Stimulated activated CD8-positive, alpha-beta memory T cell treated with anti-CD3 and anti-CD28 coated beads, Interleukin-7, amount 100 ng/mL, for 24 hours (primary cell): ENCODE data around the gene DRC7.
"Not testable (repeated sequence)": the region's sequence is repeated elsewhere in the genome, so short reads cannot be mapped to it uniquely, and the experiment has no call there.

Source experiments
- DNase-seq: peaks from one replicate; pipeline ENCODE4 v3.0.0-alpha.2; 2020; ENCODE audit warnings: low read depth

DRC7 gene

DNA sequence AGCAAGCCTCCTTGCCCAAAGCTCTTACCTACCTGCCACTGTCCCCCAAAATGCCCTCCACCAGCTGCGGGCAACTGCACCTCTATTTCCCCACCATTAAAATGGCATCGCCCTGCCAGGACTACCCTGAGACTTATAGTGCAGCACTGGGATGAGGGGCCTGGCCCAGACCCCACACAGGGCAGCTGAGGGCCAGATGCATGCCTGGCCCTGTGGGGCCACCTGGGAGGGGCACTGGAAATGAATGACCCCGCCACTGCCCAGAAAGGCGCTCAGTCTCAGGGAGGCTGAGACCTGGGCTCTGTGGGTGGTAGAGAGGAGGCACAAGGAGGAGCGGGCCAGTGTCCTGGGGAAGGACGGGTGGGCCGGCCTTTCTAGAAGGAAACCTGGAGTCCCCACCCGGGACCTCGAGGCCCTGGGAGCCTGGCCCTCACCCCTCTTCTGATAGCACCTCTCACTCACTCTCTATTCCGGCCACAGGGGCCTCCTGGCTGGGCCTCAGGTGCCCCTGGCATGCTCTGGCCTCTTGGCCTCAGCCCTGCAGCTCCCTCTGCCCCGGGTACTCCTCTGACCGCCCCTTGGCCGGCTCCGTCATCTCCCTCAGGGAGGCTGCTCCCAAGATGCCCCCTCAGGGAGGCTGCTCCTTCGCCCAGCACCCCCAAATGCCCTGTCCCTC is 67.9 kb downstream of the DRC7 start:
- no peak for DNase-seq

DNA sequence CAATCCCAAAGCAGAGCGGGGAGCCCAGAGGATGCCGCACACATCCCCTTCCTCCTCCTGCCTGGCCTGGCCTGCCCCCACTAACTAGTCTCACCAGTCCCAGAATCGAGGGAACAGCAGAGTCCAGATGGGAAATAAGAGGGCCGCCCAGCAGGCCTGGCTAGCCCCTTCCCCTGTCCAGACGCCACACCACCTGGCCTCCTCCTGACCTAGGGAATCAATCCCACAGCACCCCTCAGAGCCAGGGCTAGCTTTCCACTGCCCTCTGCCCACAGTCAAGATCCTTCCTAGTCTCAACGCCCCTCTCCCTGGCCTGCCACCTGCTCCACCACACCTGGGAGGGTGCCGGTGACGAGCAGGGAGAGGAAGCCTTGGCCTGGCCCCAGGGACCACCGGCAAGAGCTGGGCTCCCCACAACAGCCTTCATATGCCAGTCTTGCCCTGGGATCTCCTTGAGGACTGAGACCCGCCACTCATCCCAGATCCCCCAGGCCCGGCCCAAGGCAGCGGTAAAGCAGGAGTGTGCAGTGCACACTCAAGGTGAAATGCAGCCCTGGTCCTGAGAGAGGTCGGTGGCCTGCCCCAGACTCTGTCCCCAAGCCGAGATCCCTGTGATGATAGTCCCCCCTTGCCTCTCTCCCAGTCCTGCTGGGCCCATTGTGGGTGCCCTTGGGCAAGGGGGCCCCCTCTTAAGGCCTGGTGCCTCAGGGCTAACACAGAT is 68.8 kb downstream of the DRC7 start:
- DNase-seq: no peak

DNA sequence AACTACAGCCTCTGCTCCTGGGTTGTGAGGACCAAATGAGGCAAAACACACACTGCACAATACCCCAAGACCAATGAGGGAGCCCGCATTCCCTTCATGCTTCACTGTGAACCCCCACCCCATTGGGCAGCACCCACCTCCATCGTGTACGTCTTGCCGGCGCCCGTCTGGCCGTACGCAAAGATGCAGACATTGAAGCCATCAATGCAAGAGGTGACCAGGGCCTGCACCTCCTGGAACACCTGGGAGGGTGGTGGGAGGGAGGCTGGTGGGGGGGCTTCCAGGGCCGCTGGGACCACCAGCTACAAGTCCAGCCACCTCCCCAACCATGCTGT is 69.4 kb downstream of the DRC7 start:
- no peak for DNase-seq

DNA sequence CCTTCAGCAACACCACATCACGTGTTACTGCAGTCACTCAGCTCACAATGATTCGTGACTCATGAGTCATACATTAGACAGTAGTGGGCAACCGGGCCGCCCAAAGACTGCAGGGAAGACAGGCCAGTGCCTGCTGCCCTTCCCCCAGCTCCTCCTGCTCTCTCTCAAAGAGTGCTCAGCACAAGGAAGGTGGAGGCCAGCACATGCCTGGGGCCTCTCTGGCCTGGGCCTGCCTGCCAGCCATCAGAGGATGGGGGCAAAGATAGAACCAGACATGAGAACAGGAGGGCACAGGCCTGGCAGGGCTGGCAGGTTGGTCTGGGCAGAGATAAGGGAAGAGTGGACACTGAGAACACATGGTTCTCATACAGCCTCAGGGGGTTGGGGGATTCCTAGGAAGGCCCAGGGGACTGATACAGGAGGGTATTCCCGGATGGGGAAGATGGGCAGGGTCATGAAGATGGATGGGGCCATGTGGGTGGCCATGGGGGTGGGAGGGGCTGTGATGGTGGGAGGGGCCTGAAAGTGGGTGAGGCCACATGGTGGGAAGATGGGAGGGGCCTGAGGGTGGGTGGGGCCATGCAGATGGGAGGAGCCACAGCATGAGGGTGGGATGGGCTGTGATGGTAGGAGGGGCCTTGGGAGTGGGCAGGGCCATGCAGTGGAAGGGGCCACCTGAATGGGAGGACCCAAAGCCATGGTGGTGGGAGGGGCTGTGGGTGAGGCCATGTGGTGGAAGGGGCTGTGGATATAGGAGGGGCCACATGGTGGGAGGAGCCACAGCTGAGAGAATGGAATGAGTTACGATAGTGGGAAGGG is 69.9 kb downstream of the DRC7 start:
- DNase-seq: no peak

DNA sequence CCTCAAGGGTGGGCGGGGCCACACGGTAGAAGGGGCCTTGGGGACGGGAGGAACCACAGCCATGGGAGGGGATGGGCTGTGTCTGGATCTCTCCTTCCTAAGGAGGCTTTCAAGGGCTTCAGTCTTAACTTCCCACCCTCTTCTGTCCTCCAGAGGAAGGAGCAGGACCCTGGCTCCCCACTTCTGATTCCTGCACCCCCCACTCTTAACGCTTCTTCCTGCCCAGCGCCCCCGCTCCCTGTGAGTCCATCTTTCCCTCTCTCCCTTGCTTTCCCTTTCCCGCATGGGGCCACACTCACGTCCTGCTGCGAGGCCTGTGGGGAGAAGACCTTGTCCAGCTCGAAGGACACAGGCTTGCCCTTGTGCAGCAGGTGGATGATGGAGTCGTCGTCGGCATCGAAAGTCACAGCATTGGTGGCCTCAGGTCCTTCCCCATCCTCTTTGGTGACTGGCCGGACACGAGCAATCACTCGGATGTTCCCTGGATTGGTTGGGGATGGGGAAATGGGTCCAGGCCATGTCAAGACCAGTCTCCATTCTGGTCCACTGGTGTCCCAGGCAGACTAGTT is 70.6 kb downstream of the DRC7 start:
- no peak for DNase-seq

DNA sequence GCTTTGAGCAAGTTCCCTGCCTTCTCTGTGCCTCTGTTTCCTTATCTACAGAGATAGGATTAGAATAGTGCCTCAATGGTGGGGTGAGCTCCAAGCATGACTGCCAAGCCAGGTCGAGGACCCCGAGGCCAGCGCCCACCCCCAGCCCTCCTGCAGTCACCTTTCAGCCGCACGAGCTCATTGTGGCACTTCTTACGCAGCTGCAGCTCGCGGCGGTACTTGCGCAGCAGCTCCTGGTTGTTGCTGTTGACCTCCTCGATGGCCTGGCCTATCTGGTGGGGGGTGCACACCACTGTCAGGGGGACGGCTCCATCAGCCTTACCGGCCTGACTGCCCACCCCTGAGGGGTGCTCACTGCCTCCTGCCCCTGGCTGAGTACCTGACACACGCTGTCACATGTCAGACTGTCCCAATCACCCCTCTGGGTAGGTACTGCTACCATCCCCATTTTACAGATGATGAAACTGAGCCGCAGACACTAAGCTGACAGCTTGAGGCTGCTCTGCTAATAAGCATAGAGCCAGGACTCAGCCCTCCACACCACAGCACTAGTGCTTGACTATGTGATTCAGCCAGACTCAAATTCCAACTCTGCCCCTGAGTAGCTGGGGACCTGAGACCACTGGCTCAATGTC is 72.2 kb downstream of the DRC7 start:
- no peak for DNase-seq

DNA sequence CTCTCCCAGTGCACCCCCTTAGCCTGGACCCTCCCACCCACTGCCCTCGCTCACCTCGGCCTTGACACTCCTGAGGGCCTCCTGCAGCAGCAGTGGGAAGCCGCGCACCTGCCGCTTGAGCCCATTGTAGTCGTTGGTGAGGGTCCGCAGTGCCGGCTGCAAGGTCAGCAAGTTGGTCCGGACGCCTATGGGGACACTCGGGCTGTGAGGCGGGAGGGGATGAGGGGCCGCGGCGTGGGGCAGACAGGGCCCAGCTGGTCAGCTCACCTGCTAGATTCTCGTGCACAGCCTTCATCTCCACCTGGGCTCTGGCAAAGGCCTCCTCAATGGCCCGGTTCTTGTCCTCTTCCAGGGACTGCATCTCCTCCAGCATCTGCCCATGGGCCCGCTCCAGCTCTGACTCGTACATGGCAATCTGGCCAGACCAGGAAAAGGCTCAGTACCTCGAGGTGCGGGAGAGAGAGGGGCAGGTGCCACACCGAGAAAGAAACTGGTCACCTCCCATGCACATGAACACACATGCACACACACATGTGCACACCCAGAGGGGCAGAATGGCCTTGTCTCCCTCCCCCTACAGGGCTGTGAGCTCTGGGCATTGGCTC is 75.0 kb downstream of the DRC7 start:
- DNase-seq: no peak

DNA sequence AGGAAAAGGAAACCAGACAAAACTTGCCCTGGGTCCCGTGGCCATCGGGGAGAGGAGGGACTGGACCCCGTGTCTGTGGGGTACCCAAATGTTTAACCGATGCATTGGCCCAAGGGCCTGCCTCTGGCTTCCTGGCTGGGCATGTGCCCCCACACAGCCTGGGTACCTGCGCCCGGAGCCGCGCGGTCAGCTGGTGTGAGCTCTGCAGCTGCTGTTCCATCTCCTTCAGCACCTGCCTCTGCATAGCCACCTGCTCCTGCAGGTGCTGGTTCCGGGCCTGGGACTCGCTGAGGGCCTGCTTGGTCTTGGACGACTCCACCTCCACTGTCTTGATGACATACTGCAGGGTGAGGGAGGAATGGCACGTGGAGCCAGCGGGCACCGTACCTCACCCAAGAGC is 75.8 kb downstream of the DRC7 start:
- DNase-seq: no peak

DNA sequence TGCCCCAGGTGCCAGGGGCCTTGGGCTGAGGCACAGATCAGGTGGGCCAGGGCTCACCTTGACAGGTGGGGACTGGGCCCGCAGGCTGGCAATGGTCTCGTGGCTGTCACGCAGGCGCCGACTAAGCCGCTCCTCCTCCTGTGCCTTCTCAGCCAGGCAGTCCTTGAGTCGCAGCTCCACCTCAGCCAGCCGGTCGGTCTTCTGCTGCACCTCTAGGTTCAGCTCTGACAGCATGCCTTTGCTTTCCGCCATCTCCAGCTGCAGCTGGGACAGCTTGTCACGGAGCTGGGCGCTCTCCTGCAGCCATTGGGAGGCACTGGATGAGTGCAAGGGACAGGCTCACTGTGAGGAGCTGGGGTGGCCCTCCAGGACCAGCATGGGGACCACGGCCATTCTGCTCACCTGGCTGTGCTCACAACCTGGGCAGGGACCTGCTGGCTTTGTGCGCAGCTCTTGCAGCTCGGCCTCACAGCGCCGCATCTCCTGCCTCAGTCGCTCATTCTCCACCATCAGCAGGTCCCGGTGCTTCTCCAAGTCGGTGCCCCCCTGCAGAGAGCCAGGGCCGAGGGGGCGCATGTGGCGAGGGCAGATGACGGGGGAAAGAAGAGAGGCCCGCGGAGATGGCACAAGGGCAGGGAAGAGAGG is 76.7 kb downstream of the DRC7 start:
- no peak for DNase-seq

DNA sequence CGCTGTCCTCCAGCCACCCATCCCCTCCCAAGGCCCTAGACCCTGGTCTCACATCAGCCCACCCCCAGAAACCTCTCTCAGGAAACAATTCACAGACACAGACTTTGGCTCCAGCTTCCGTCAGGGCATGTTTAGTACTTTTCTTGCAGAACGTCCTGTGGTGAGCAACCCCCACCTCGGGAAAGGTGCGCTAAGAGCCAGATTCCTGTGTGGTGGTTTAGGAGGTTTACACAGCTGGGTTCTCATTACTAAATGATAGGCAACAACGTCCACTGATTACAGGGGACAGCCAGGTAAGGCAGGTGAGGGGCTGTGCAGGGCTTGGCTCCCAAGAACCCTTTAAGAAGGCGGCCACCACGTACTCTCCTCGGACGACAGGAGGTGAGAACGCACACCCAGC is 78.4 kb downstream of the DRC7 start:
- DNase-seq: no peak

DNA sequence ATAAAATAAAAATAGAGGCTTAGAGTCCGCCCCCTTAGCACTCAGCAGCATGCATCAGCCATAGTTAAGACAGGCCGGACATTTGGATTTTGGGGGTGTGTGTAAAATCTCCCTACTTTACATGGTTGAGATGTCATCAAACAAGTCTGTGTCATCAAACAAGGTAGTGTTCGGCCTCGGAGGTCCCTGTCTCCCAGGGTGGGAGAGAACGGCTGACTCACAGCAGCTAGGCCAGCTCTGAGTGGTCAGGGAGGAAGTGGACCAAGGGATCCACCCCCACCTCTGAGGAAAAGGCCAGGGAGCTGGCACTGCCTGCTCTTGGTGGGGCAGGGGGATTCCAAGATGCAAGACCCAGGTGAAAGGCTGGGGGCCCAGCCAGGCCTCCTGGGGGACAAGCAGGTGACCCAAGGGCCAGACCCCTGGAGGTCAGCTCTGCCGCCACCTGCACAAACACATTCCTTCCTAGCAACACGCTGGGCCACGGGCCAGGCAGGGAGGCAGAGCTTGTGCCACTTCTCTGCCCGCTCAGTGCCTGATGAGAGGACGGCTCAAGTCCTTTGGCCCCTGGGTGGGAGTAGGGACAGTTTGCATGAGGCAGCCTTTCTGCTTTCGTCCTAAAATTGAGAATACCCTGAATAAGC is 79.2 kb downstream of the DRC7 start:
- DNase-seq: no peak

DNA sequence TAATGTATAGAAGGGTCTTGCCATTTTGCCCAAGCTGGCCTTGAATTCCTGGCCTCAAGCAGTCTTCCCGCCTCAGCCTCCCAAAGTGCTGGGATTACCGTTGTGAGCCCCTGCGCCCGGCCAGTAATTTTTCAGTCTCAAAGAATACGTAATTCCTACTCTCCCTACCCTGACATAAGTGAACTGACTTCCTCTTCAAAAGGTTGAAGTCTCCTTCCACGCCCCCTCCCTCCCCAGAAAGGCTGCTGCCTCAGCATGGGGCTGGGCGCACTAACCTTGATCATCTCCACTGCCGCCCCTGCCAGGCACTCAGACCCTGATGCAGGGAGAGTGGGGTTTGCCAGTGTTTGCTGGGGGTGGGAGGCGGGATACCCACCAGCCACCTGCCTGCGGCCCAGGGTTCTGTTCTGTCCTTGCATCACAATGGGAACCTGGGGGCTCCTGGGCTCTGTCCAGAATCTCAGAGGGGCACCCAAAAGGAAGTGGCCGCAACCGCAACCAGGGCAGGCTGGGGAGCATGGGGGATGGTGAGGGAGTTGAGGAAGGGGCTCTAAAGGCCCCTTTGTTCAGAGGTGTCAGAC is 80.2 kb downstream of the DRC7 start:
- no peak for DNase-seq

DNA sequence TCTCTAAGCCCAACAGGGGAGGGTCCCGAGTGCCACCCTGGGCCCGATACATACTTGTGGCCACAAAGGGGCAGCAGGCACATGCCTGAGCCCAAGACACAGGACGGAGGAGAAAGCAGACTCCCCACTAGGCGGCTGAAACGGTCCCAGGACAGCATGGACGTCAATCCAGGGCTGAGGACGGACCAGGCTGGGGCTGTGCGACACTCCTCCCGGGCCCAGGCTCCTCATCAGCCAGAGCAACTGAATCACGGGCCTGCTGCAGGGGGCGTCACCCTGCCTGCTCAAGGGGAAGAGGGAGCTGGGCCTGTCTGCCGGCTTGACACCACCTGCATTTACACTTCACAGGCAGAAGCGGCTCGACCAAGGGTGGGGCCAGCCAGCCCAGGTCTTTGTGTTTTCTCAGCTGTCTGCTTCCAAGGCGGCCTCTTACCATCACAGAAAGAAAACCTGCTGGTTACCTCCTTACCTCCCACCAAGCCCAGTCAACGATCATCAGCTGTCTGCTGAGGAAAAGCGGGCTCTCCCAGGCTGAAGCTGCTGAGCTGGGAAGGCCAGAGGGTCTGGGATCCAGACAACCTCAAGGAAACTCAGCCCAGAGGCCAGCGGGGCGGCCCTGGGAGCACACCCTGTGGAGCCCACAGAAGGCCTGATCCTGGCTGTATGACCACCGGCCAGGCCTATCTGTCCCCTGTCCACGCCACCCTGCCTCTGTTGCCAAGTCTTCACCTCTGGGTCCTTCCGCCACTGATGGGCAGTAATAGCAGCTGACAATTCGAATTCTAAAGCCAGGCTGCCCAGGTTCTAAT is 81.3 kb downstream of the DRC7 start:
- no peak for DNase-seq

DNA sequence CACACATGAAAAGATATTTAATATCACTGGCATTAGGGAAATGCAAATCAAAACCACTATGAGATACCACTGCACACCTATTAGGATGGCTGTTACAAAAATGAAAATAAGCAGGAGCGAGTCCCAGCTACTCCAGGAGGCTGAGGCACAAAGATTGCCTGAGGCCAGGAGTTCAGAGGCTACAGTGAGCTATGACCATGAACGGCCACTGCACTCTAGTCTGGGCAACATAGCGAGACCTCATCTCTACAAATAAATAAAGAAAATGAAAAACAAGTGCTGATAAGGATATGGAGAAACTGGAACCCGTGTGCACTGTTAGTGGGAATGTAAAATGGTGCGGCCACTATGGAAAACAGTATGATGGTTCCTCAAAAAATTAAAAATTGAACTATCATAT is 84.1 kb downstream of the DRC7 start:
- no peak for DNase-seq

DNA sequence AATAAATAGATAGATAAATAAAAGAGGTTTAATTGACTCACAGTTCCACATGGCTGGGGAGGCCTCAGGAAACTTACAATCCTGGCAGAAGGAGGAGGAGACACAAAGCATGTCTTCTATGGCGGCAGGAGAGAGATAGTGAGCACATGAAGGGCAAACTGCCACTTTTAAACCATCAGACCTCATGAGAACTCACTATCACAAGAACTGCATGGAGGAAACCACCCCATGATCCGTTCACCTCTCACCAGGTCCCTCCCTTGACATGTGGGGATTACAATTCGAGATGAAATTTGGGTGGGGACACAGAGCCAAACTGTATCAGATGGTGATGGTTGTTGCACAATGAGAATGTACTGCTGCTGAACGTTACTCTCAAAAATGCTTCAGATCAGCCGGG is 85.2 kb downstream of the DRC7 start:
- not testable (repeated sequence) for DNase-seq

DNA sequence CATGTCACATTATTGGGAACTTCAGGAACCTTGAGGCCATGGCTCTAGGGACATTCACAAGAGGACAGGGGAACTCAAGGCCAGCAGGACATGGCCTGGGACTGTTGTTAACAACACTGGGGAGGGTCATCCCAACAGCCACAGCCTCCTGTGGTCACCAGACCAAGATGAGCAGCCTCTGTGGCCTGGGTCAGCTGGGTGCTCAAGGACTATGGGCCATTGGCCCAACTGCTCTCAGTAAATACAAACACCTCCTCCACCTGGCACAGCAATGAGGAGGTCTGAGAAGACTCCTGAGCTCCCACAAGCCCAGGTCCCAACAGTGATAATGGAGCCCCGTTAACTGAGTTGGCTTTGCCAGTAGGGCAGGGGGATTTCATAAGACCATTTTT is 86.7 kb downstream of the DRC7 start:
- DNase-seq: no peak
